Germinal center (tissue), 1 donor: Measurements from ENCODE around the gene EDC3.
"Not testable (repeated sequence)": the region's sequence is repeated elsewhere in the genome, so short reads cannot be mapped to it uniquely, and the experiment has no call there.

Source experiments
- DNase-seq: peaks from one replicate; pipeline ENCODE4 v3.0.0; 2012; ENCODE audit warnings: mixed read lengths, low spot score

The EDC3 gene

GRCh38 chr15:74709892-74710291 is 14.1 kb upstream of the EDC3 start:
- DNase-seq, result no peak

GRCh38 chr15:74709011-74709410 is 13.2 kb upstream of the EDC3 start:
- no peak for DNase-seq

DNA sequence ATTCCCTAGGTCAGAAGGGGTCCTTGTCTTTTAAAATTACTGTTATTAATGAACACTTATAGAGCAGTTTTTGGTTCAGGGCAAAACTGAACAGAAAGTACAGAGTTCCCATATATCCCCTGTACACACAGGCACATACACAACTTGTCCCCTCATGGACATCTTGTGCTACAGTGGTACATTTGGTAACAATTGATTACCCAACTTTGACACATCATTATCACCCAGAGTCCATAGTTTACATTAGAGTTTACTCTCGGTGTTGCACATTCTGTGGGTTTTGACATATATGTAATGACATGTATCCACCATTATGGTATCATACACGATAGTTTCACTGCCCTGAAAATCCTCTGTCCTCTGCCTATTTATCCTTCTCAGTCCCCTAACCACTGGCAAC is 984 bp upstream of the EDC3 start:
- no peak for DNase-seq

GRCh38 chr15:74696398-74696729 is 540 bp upstream of the EDC3 start:
- DNase-seq, result no peak

- no peak for DNase-seq
These were observed 3.5 kb downstream of the EDC3 start for GRCh38 chr15:74692327-74692726.

DNA sequence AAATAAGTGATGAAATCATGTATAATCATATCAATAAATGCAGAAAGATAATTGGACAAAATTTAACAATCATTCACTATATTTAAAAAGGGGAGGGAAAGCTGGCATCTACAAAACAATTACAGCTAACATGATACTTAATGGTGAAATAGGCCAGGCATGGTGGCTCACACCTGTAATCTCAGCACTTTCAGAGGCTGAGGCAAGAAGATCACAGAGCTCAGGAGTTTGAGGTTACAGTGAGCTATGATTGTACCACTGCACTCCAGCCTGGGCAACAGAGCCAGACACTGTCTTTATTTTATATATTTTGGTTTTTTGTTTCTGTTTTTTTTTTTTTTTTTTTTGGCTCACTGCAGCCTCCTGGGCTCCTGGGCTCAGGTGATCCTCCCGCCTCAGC is 12.1 kb downstream of the EDC3 start:
- no peak for DNase-seq

DNA sequence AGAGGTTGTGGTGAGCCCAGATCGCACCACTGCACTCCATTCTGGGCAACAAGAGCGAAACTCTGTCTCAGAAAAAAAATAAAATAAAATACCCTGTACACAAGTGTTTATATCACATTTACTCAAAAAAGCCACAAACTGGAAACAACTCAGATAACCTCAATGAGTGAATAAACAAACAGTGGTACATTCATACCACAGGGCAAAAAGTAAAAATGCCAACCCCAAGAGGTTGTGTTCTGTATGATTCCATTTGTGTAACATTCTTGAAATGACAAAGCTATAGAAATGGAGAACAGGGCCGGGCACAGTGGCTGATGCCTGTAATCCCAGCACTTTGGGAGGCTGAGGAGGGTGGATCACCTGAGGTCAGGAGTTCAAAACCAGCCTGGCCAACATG is 12.9 kb downstream of the EDC3 start:
- DNase-seq, result no peak

DNA sequence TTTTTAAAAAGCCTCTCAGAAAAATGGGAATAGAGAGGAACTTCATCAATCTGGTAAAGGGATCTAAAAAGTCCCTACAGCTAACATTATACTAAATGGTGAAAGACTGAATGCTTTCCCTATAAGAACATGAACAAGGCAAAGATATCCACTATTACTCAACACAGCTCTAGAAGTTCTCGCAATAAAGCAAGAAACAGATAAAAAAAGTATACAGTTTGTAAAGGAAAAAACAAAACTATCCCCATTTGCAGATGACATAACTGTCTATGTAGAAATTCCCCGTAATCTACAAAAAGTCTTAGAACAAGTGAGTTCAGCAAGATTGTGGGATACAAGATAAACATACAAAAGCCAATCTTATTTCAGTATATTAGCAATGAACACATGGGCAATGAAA is 15.4 kb downstream of the EDC3 start:
- DNase-seq, result no peak

- no peak for DNase-seq
These were observed 19.0 kb downstream of the EDC3 start for GRCh38 chr15:74676801-74677200.

DNA sequence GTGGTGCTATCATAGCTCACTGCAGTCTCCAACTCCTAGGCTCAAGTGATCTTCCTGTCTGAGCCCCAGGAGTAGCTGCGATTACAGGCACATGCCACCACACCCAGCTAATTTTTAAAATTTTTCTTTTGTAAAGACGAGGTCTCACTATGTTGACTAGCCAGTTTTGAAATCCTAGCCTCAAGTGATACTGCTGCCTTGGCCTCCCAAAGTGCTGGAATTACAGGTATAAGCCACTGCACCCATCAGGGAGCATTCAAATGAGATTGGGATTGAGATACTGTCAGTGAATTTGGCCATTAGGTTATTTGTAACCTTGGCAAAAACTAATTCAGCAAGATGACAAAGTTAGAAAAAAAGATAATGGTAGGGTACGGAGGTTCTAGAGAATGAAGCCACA is 21.7 kb downstream of the EDC3 start:
- DNase-seq, result no peak

DNA sequence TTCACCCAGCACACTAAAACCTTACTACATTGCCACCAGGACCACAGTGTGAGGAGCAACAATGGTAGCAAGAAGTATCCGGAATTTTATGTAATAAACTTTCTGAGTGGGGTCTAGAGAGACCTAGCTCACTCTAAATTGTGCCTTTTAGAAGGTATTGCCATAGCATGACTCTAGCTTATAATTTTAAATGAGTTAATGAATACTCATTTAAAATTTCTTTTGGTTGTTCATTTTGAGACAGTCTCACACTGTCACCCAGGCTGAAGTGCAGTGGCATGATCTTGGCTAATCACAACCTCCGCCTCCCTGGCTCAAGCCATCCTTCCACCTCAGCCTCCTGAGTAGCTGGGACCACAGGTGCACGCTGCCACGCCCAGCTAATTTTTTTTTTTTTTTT is 26.2 kb downstream of the EDC3 start:
- no peak for DNase-seq

- no peak for DNase-seq
These were observed 27.8 kb downstream of the EDC3 start for GRCh38 chr15:74667975-74668374.

DNA sequence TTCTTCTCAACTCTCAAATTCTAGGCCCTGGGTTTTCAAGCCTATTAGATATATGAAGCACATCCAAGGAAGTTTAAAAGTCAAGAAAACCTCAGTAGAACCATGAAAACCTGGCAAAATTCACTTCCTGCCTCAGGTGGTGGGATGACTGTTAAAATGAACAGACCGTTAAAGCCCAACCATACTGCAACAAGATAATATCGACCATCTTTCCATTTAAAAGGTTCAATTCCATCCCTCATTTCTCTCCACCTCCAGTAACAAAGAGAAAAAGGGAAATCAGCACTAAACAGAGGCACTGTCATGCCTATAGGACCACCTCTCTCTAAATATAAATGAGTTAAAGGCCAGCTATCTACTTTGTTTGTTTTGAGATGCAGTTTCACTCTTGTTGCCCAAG is 31.2 kb downstream of the EDC3 start:
- no peak for DNase-seq

- DNase-seq, result no peak
These were observed 31.7 kb downstream of the EDC3 start for GRCh38 chr15:74664028-74664616.

DNA sequence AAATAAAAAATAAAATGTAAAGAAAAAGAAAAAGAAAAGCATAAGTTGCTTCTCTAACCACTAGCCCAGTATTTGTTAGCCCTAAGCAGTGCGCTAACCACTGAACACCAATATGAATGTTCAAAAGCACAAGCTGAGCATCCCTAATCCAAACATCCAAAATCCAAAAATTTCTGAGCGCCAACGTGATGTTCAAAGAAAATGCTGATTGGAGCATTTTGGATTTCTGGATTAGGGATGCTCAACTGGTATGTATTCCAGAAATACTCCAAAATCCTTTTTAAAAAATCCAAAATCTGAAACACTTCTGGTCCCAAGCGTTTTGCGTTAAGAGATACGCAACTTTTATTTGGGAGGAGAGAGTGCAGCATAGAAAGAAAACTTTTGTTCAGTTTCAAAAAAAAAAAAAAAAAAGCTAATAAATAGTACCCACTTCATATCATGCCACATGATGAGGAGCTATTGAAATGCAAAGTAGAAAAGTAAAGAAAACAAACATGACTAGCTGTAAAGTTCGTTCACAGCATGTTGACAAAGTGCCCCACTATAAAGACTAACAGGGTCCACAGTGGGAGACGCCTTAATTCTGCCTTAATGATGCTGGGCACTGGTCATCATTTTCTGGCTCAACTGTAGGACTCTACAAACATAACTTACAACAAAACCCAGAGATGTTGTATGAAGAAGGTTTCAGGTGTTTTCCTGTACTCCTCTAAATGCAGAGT is 32.4 kb downstream of the EDC3 start:
- DNase-seq, result no peak

DNA sequence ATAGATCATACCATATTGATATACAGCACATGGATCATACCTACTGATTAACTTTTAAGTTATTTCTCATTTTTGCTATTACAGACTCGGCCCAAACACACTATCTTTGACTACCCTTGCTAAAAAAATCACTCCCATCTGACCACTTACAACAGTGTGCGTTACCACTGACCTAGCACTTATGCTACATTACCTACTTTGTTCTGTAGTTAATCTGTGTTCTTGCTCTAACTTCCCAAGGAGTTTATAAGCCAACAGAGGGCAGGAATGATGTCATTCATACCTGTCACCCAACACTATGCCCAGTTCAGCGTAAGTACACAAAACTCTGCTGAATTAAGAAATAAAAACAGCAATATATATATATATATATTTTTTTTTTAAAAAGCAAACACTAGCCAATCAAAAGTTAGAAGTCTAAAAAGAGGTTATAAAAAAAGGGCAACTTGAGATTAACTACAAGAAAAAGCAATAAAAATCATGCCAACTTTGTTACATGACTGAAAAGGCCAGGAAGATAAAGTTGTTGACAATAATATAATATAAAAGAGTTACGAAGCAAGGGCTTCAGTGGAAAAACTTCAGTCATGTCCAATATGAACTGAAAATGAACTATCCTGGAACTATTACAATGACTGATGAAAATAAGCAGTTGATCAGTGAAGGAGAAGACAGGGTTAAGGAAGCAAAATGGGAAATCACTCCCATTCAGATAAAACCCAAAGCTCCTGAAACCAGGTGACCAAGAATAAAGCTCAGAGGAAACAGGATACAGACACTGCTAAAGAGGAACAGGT is 33.6 kb downstream of the EDC3 start:
- DNase-seq, result no peak

- DNase-seq, result not testable (repeated sequence)
These were observed 34.5 kb downstream of the EDC3 start for GRCh38 chr15:74661280-74661679.

DNA sequence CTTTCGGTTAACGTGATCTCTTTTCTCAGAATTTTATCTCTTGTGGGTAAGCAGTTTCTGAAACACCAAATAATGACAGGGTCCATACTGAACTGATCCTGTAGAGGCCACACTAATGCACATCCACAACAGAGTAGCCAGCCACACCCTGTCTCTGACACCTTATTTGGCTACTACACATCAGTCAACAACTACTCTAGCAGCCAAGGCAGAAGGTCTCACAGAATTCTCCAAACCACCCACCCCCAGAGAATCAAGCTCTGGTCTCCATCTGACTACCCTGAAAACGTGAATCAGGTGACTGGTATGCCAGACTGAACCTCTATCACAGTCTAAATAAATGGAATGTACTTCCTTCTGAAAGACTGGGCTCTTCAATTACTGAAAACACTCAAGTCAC is 38.0 kb downstream of the EDC3 start:
- DNase-seq, result no peak

DNA sequence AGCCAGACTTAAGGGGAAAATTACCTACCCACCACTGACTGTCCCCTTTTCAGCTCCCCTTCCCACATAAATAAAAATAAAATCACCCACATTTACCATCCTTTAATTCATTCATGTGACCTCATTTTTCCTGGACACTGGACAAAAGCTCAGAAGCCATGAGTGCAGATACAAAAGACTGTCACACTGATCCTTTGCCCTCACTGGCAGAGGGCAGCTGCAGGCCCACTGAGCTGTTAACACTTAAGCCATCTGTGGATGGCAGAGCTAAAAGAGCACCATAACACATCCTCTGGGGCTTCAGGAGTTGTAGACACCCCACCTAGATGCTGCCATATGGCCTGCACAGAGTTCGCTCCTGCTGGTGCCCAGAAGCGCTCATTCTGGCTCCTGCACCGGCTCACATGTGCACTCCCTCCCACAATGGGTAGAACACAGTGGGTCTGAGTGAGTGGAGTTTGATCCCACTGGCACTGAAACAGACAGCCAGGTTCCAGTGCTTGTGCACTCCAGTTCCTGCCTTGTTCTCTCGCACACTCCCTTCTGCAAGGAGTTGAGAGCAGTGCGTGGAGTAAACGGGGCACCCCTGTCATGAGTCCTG is 38.8 kb downstream of the EDC3 start:
- DNase-seq, result no peak

GRCh38 chr15:74655424-74655823 is 40.4 kb downstream of the EDC3 start:
- no peak for DNase-seq

DNA sequence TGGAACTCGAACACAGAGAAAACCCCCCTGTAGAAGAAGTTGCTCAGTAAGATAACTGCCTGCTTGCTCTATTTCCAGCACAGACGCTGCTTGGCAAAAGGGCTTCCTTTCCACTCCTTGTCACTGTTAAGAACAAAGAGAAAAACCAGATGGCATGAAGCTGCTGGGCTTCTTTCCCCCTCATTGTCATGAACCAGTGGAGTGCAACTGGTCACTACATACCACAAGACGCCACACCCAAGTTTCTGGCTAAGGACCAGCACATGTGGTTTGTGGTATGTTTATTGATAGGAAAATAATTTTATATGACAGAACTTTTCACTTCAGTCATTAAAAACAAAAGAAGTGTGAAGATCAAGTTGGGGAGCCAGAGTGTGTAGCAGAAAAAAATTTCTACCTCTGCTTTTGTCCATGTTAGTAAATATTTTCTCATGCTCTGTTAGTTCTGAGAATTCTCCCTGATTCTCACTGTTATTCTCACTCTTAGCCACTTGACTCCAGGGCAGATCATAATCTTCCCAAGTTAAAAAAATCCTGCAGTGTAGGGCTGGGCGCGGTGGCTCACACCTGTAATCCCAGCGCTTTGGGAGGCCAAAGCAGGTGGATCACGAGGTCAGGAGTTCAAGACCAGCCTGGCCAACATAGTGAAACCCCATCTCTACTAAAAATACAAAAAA is 42.3 kb downstream of the EDC3 start:
- no peak for DNase-seq

- DNase-seq, result no peak
These were observed 44.5 kb downstream of the EDC3 start for GRCh38 chr15:74651242-74651741.
